Lung (tissue), 12 donors: ENCODE data around the gene ERCC6L2. TPM values are rescaled to one million over a fixed set of nuclear protein-coding genes. Genes with fewer than 3 reads are reported as not detected.

Experiments used
- ATAC-seq: fragments of 200-7000 bp; cut with Tn5 transposase; one replicate; pipeline ENCODE4 v1.9.1; 2020; ENCODE audit warnings: moderate number of reproducible peaks; ENCODE audit not compliant: insufficient read depth, low FRiP score
- DNase-seq, 3 donors: peaks; one replicate each; pipeline ENCODE4 v3.0.0-alpha.2; 2013 to 2017
- H3K27ac ChIP-seq, 2 donors: one replicate each; pipeline ENCODE4 v1.5.1; 2013; ENCODE audit warnings: mild to moderate bottlenecking in 2 of 2, moderate library complexity in 2 of 2, control low read depth in 1 of 2, inconsistent platforms in 1 of 2, low read depth in 1 of 2, low read length in 1 of 2
- H3K27me3 ChIP-seq, 3 donors: one replicate each; pipeline ENCODE4 v1.5.1; 2013; ENCODE audit warnings: low read length in 2 of 3; ENCODE audit not compliant: control insufficient read depth in 3 of 3, insufficient read depth in 3 of 3
- H3K36me3 ChIP-seq, 4 donors: one replicate each; pipeline ENCODE4 v1.5.1; 2013; ENCODE audit warnings: low read length in 4 of 4, mild to moderate bottlenecking in 1 of 4, moderate library complexity in 1 of 4; ENCODE audit not compliant: control insufficient read depth in 4 of 4, insufficient read depth in 4 of 4
- H3K4me1 ChIP-seq, 5 donors: one replicate each; pipeline ENCODE4 v1.5.1; 2013; ENCODE audit warnings: low read length in 5 of 5, mild to moderate bottlenecking in 2 of 5, moderate library complexity in 1 of 5; ENCODE audit not compliant: control insufficient read depth in 5 of 5, insufficient read depth in 5 of 5
- H3K4me3 ChIP-seq: one replicate; pipeline ENCODE4 v1.5.1; 2013; ENCODE audit warnings: mild to moderate bottlenecking, control low read depth, moderate library complexity
- H3K9ac ChIP-seq, 2 donors: one replicate each; pipeline ENCODE4 v1.5.1; 2013; ENCODE audit warnings: low read length in 2 of 2, control low read depth in 1 of 2; ENCODE audit not compliant: insufficient read depth in 1 of 2
- H3K9me3 ChIP-seq, 4 donors: one replicate each; pipeline ENCODE4 v1.5.1; 2013; ENCODE audit warnings: low read length in 3 of 4, mild to moderate bottlenecking in 1 of 4, moderate library complexity in 1 of 4; ENCODE audit not compliant: control insufficient read depth in 4 of 4, insufficient read depth in 3 of 4
- CTCF ChIP-seq: IDR thresholded peaks from 2 replicates; pipeline ENCODE4 v1.5.1; 2012; ENCODE audit warnings: mild to moderate bottlenecking; ENCODE audit errors: control extremely low read depth, extremely low read depth
- WGBS, 2 donors: extraction: QIAGEN DNeasy Blood & Tissue Kit; methylation state at CpG; one replicate each; pipeline ENCODE4 v1.1.7; 2013; 5-methylcytosine and 5-hydroxymethylcytosine counted together
- polyA plus RNA-seq, 2 donors: library from polyadenylated mRNA; stranded (reverse); fragments of 200-250 nt; gene quantifications; one replicate each; pipeline ENCODE4 v1.2.1, GENCODE V29; 2013
- total RNA-seq, 2 donors: library from RNA; depleted of rRNA in 1 of 2; stranded (reverse); fragments of >200 nt in 1 of 2; gene quantifications; one replicate each; pipeline ENCODE4 v1.2.1, GENCODE V29; 2014 to 2021
- donor health status: control.
- donor health status: control.
- donor health status: Bipolar disorder and iron deficiency.
- donor health status: healthy.
- donor health status: DM: yes; HTN: yes; CAD: no.

ERCC6L2 gene
- total and polyA plus RNA-seq, 4 donors = 4.3 to 125 (median 24.5) TPM

- no peak for ATAC-seq
- no peak overlapping the region for H3K9ac ChIP-seq
- DNase-seq = peak; percentile 53 to 72 (median 70)
- H3K27me3 ChIP-seq = no peaks in the 10 kb centered on the region
- WGBS, 2 donors = 69 to 83% methylated on average over 3 of the region's 3 CpGs
- H3K4me3 ChIP-seq = no peak overlapping the region
- no peaks in the 10 kb centered on the region for H3K9me3 ChIP-seq
- H3K36me3 ChIP-seq = no peaks in the 10 kb centered on the region
- peaks cover 0 to 19% (median 7%) of the 10 kb centered on the region in 5 donors for H3K4me1 ChIP-seq
- TF ChIP-seq CTCF = no peak
- H3K27ac ChIP-seq = no peak overlapping the region
Measured at GRCh38 chr9:95834281-95834907, 41.1 kb upstream of the ERCC6L2 start.

- Histone ChIP-seq H3K36me3 (no peaks in the 10 kb centered on the region), H3K9me3 (no peaks in the 10 kb centered on the region), H3K27me3 (no peaks in the 10 kb centered on the region), H3K9ac (no peak overlapping the region), H3K27ac (no peak overlapping the region), H3K4me1 (peaks cover 0 to 28% (median 7%) of the 10 kb centered on the region in 5 donors), H3K4me3 (no peak overlapping the region)
- DNase-seq (peak in 1 of 3 donors; percentile 32), ATAC-seq (no peak)
- TF ChIP-seq CTCF = no peak
- 75 to 92% methylated on average over 2 of the region's 2 CpGs for WGBS, 2 donors
Measured at GRCh38 chr9:95835393-95835792, 40.1 kb upstream of the ERCC6L2 start.

- ATAC-seq (no peak), DNase-seq (no peak)
- Histone ChIP-seq H3K4me1 (peaks cover 0 to 32% (median 7%) of the 10 kb centered on the region in 5 donors), H3K27me3 (no peaks in the 10 kb centered on the region), H3K9ac (no peak overlapping the region), H3K36me3 (no peaks in the 10 kb centered on the region), H3K9me3 (no peaks in the 10 kb centered on the region), H3K4me3 (no peak overlapping the region), H3K27ac (no peak overlapping the region)
- TF ChIP-seq CTCF = no peak
- 95 to 98% methylated on average over 1 of the region's 1 CpG for WGBS, 2 donors
Measured at GRCh38 chr9:95836072-95836471, 39.4 kb upstream of the ERCC6L2 start.

GRCh38 chr9:95839012-95839411 lies 36.5 kb upstream of the ERCC6L2 start:
- H3K27ac ChIP-seq = no peak overlapping the region
- H3K9ac ChIP-seq = no peak overlapping the region
- H3K4me1 ChIP-seq = peaks cover 0 to 25% (median 7%) of the 10 kb centered on the region in 5 donors
- no peak for ATAC-seq
- DNase-seq = no peak
- WGBS, 2 donors = 94 to 99% methylated on average over 3 of the region's 3 CpGs
- no peak overlapping the region for H3K4me3 ChIP-seq
- H3K36me3 ChIP-seq = no peaks in the 10 kb centered on the region
- H3K9me3 ChIP-seq = peaks cover 0 to 5% (median 0%) of the 10 kb centered on the region in 4 donors
- no peak for TF ChIP-seq CTCF
- H3K27me3 ChIP-seq = no peaks in the 10 kb centered on the region
